NCI-H1436 treated with DMSO at 0.1 percent for 48 hours (cell line): ENCODE results near the gene SIGLEC1.

ENCODE experiments used
- DNase-seq: peaks from one replicate; lab custom pipeline; 2025; lab: John Stamatoyannopoulos, UW

The SIGLEC1 gene

DNA sequence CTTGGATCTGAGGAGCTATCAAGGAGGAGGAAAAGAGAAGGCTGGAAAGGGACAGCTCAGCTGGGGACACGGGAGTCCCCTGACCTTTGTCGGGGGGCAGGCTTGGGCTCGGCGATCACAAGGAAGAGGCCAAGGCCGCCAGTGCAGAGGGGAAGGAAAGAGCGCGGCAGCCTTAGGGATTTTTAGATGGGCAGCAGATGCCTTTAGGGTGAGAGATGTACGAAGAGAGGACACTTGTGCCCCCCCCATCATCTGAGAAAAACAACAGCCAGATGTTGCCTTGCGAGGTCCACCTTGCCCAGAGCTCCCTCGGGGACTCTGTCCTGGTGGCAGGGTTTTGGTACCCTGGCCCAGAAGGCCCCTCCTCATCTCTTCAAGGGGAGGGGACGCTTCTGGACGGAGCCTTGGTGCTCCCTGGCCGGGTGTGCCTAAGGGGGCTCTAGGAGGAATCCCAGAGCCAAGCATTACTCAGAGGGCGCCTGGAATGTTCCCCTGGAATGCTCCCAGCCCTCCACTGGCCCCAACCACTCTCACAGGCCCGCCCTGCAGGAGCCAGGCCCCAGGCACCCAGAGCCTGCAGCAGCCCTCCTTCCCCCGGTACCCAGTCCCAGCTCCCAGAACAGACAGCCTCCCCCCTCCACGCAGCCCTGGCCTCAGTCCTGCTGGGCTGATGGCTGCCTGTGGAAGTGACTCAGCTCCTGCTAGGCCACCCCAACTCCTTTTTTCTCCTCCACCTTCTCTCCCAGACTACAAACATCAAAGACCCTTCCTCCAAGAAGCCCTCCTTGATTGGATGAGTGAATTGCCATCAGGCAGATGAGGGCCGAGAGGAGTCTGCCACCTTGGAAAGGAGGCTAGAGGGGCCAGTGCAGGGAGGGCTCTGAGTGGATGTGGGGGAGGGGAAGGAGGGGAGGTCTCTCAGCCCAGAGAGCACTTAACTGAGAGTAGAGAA lies 32.4 kb downstream of the SIGLEC1 start:
- DNase-seq = no peak

DNA sequence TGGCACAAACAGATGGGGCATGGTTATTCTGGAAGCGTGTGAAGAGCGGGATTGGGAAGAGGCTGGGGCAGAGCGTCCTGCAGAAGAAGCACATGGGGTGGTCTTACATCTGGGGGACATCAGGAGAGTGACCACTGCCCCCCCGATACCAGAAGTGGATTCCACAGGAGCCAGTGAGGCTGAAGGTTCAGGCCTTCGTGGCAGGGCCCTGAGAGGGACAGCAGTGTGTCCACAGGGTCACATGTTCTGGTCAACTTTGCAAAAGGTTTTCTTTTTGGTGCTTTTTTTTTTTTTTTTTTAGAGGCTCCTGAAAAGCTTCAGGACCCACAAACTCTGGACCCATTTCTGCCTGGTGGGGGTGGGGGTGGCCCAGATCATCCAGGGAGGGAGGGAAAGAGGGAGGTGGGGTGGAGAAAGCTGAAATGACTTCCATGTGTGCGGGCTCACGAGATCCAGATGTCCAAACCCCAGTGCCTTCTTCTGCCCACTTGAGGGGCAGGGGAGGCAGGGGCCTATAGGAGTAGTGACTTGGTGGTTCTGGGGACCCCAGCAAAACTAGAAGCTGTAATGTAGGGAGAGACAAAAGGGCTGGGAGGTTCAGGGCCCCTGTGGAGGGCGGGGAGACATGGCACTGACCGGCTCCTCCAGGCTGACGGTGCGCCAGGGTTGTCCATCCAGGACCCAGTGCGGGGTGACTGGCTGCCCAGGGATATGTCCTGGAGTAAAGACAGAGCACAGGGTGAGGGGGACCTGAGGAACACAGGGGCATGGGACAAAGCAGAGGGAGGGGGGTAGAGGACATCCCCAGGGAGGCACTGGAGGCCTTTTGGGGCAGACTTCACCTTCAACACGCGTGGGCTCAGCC lies 33.3 kb downstream of the SIGLEC1 start:
- no peak for DNase-seq

- DNase-seq = no peak
These were observed 34.2 kb downstream of the SIGLEC1 start for GRCh38 chr20:3678198-3678597.

GRCh38 chr20:3677733-3678132 lies 34.7 kb downstream of the SIGLEC1 start:
- no peak for DNase-seq

GRCh38 chr20:3674995-3675900 lies 37.2 kb downstream of the SIGLEC1 start:
- no peak for DNase-seq

DNA sequence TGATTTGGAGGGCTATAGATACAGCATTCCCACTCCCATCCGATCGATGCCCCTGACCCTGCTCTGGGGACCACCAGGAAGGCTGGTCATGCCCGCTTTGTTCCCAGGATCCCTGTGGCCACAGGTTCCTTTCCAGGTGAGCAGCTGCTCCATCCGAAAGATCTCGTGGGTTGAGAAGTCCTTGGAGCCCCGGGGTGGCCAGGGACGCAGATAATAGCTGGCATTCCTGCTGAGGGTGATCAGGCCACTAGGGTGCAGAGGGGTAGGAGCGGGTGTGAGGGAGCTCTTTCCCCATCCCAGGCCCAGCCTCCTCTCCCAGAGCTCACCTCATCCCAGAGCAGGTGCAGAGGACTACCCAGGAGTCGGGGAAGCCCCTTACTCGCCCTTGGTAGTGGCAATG lies 38.0 kb downstream of the SIGLEC1 start:
- no peak for DNase-seq

DNA sequence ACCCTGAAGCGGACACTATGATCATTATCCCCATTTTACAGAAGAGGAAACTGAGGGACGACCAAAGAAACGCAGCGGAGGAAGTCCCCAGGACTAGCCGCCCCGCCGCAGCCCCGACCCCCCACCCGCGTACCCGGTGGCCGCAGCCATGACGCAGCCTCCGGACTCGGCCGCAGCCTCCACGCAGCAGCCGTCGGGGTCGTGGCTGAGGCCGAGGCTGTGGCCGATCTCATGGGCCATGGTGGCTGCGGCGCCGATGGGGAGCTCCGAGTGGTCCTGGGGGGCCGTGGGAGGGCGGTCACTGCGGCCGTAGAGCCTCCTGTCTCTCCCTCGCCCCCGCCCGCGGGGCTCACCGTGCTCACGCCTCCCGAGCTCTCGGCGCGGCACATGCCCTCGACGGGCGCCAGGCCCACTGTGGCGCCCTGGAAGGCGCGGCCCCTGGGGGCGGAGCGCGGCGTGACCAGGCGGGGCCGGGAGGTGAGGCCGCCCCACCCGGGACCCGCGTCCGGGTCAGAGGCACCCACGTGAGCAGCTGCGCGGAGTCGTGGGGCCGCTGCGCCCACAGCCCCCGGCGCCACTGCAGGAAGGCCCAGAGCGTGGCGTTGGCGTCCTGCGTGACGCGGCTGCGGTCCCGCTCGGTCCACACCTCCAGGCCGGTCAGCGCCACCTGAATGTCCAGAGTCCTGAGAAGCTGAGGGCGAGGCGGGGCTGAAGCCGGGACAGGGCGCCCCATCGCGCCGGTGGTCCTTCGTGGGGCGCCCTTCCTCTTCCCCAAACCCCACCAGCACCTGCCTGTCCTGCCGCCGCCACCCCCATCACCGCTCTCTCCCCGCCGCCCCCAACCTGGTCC lies 39.0 kb downstream of the SIGLEC1 start:
- DNase-seq = no peak

GRCh38 chr20:3672547-3673171 lies 39.7 kb downstream of the SIGLEC1 start:
- DNase-seq = no peak

- DNase-seq = no peak
These were observed 40.3 kb downstream of the SIGLEC1 start for GRCh38 chr20:3671986-3672546.

DNA sequence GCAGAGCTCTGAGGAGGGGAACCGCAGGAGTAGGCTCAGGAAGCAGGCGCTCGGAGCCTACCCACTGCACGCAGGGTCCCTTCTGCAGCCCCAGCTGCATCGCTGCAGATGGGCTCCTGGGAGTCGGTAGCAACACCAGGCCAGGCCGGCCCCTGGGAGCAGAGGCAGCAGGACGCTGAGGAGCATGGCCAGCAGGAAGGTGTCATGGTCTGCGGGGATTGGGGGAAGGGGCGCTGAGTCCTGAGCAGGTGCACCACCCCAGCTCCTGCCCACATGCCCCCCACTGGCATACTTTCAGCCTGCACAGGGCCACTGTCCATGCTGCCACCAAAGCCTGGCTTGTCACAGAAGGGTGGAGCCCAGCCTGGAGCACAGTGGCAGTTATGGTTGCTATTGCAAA lies 41.5 kb downstream of the SIGLEC1 start:
- DNase-seq = no peak

- DNase-seq = no peak
These were observed 41.9 kb downstream of the SIGLEC1 start for GRCh38 chr20:3670511-3670910.

- no peak for DNase-seq
These were observed 42.6 kb downstream of the SIGLEC1 start for GRCh38 chr20:3669710-3670367.

DNA sequence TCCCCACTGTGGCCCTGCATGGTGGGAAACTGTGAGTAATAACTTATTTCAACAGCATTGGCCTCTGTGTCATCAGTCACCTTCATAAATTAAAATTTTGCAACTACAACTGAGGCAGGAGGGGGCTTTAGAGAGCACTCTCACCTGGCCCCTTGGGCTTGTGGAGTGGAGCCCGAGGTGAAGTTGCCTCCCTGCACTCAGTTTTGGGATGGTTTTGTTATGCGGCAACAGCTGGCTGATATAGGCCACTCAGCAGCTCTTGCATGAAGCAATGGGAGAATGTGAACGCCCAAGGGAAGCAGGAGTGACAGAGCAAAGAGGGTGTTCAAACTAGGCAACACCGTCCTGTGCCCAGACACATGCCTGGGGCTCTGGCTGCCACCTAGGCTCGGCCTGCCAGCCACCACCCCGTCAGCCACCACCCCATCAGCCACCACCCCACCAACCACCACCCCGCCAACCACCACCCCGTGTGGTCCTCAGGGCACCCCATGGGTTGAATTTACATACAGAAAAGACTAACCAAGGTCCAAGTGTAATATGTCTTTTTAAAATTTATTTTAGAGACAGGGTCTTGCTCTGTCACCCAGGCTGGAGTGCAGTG lies 44.9 kb downstream of the SIGLEC1 start:
- DNase-seq = no peak

DNA sequence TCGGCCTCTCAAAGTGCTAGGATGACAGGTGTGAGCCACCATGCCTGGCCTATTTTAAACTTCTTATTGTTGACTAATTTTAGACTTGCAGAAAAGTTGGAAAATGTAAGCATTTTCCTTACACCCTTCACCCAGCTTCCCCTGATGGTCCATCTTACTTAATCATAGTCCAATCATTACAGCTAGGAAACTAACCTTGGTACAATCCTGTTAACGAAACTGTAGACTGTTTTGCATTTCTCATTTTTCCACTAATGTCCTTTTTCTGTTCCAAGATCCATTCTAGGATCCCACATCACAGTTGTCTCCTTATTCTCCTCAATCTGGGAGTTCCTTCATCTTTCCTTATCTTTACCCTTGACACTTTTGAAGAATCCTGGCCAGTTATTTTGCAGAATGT lies 48.5 kb downstream of the SIGLEC1 start:
- DNase-seq = no peak

DNA sequence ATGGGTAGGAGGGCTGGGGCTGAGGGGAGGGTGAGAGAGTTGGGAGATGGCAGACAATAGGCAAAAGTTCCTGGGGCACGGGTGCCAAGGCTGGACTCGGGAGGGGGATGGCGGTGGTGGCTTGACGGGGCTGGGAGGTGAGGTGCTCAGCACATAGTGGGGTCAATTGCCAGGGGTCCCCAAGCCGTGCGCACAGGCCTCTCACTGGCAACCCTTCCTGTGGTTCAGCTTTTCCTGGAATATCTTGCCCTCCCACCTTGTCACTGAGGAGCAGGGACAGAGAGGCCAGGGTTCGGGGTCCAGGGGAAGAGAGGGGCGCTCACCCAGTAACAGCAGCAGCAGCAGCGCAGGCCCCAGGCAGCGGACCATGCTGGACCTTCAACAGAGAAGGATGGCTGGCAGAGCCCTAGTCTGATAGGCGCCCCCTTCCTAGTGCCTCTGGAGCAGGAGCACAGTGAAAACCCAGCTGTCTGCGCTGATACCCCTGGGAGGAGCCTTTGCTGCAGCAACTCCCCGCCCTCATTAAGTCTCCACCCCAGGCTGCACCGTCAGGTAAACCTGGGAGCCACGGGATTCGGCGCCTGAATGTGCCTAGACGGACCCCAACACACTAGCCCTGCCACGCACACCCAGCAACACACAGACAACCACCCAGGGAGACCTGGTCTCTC lies 49.2 kb downstream of the SIGLEC1 start, which contains the start of gene GFRA4:
Gene GFRA4 (minus strand): TSS at position 369 of the 671 bp plus-strand sequence. CDS start 0 bp downstream, at position 369.
- no peak for DNase-seq
